Stimulated activated CD4-positive, alpha-beta T cell treated with anti-CD3 and anti-CD28 coated beads, Interleukin-2, amount 100 ng/mL, for 24 hours (primary cell): Measurements from ENCODE around the gene ANKRD65.
"Not testable (repeated sequence)": the region's sequence is repeated elsewhere in the genome, so short reads cannot be mapped to it uniquely, and the experiment has no call there.

Experiments used
- DNase-seq, 2 donors: peaks; one replicate each; pipeline ENCODE4 v3.0.0-alpha.2; 2020

The ANKRD65 gene

DNA sequence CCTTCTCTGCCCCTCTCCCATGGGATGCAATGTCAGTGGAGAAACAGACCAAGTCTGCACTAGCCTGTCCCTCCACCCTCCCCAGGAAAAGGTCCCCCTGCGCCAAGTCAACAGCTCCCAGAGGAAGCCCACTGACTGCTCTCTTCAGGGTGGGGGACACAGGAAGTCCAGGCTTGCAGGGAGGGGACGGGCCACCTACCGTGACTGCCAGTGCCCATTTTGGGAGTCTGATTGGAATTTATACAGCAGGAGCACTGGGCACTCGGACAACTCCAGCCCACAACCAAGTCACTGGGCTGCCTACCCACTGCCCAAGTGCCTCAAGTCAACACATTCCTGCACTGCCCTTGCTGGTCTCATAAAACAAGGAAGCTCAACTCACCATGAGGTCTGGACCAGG lies 28.1 kb downstream of the ANKRD65 start:
- DNase-seq = no peak

DNA sequence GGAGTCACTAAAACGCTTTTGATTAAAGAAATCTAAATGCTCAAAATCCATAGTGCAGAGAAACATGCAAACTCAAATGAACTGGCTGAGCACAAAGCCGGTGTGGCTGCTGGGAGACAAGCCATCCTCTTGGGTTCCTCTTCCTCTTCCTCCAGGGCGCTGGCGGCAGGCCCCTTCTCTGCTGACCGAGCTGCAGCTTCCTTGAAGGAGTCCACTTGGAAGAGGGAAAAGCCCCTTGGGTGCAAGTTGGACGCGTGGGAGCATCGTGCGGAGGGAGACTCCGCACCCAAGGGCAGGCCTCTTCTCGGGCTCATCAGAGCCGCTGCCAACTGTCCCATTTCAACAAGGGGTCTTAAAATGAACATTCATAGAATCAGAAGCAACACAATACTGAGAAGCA lies 29.9 kb downstream of the ANKRD65 start:
- DNase-seq = no peak

DNA sequence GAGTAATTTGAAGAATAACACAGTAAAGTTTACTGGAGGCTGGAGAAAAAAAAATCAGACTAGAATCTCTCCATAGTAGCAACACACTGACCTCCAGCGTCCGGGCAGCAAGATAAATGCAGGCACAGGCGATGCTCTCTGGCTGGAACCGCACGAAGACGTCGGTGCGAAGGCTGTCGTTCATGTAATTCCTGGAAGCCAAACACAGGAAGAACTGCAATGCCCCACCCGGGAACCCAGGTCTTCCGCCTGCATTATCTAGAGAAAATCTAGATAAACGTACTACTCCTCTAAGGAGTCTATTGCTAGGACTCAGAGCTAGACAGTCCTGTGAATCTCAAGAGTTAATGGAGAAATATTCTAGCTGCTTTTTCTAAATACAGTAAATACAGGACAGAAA lies 30.4 kb downstream of the ANKRD65 start:
- DNase-seq = no peak

DNA sequence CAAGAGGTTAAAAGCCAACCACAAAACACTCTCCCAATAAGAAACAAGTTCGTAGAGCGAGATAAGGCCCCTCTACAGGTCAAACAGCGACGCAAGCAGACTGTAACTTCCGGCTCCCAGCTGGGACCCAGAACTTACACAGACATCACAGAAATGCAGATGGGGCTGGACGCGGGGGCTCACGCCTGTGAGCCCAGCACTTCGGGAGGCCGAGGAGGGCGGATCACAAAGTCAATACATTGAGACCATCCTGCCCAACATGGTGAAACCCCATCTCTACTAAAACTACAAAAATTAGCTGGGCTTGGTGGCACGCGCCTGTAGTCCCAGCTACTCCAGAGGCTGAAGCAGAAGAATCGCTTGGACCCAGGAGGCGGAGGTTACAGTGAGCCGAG lies 33.0 kb downstream of the ANKRD65 start:
- DNase-seq = no peak

DNA sequence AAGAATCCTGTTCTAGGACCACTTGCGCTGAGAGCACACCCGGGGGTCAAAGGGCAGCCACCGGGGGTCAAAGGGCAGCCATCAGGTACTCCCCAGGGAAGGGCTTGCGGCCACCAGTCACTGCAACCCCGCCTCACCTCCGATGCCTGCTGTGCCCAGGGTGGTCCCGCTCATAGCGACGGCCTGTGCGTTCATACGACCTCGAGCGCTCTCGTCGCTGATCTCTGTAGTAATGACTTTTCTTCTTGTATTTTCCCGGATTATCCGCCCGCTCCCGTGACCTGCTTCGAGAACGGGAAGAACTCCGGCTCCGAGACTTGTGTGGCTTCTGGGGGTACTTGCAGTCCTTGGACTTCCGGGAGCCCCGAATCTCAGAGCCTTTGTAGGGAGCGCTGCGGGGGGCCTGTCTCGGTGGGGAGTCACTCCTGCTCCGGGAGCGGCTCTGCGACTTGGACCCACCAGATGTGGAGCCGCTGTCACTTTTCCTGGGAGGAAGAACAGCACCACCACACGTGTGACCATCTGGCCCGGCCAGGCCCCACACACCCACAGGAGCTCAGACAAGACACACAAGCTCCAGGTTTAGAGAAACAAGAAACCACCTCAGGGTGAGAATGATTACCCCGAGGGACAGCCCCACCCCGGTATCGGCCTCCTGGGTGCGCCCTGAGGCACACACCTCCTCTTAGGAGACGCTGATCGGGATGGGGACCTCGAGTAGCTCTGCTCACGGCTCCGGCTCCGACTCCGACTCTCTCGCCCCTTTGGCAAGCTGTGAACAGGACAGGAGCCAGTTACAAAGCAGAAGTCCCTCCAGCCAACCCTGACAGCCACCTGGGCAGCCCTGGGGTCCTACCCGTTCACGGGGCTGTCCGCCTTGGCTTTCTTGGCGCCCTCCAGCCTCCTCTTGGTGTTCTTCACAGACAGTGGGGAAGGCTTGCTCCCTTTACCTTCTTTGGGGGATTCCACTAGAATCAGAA lies 33.7 kb downstream of the ANKRD65 start:
- no peak for DNase-seq

DNA sequence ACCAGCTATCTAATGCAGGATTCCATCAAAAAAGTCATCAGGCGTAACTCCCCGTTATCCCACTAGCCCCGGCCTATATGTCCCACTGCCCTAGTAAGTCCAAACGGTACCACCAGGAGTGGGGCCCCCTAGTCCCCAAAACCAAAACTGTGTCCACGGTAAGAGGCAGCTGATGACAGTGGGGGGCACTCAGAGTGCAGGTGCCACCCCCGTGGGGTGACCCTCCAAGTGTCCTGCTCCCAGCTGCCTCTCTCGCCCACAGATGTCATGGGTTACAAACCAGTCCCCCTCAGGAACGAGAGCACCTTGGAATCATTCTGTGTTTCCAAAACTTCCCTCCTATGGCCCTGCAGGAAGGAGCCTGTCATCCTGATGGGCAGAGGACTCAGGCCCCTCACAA lies 35.1 kb downstream of the ANKRD65 start:
- no peak for DNase-seq

DNA sequence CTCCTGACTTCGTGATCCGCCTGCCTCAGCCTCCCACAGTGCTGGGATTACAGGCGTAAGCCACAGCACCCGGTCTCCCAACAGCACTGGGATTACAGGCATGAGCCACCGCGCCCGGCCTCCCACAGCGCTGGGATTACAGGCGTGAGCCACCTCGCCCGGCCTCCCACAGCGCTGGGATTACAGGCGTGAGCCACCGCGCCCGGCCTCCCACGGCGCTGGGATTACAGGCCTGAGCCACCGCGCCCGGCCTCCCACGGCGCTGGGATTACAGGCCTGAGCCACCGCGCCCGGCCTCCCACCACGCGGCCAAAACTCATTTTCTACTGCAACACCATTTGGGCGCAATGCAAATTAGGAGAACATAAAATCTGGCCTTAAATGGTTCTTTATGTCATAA lies 35.7 kb downstream of the ANKRD65 start:
- not testable (repeated sequence) for DNase-seq

DNA sequence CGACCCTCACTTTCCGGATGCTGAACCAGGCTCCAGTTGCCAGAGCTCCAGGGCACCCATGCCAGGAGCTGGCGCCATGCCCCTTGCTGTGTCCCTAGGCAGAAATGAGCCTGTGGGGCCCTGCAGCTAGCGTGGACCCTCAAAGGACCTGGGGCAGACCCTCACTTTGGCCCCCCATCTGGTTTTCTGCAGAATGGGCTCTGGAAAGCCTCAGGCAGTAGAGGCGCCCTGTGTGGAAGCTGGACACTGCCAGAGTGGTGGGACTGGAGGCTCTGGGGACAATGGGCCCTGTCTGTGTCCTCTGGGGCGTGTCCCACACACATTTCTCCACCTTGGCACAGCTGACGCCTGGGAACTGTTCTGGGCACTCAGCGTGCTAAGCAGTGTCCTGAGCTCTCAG lies 39.8 kb downstream of the ANKRD65 start:
- DNase-seq = no peak

DNA sequence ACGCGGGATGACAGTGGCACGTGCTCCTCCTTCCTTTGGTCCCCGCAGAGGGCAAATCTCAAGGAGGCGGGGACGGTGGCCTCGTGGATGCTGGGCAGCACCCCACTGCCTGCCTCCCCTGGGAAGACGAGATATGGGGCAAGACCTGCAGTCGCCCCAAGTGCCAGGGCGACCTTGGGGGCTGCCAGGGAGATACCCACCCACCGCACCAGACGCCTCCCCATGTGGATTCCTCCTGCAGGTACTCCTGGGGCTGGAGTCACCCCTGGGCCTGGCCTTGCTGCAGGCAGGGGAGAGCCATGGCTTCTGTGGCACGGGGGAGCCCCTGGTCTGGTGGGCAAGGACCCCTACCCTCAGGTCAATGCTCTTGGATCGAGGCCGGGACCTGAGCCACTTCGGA lies 40.2 kb downstream of the ANKRD65 start:
- no peak for DNase-seq

DNA sequence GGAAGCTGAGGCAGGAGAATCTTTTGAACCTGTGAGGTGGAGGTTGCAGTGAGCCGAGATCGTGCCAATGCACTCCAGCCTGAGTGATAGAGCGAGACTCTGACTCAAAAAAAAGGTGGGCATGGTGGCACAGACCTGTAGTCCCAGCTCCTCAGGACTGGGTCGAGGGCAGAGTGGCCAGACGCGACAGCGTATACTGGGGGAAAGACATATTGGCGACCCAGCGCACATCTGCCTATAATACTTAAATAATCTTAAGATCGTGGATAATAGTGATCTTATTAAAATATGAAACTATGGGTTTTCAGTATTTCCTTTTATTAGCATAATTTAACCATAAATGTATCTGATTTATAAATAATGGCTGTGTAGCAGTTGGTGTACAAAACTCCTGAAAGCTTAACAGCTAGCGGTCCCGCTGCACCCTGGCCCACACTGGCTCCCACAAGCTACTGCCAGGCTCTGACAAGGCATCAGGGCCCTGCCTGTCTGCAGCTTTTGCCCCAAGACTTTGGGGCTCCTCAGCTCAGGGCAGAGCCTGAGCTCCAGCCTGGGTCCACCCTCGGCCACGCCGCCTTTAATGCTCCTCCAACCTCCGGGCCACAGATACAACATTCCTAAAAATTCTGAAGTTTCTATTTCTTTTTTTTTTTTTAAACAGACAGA lies 43.4 kb downstream of the ANKRD65 start:
- no peak for DNase-seq

DNA sequence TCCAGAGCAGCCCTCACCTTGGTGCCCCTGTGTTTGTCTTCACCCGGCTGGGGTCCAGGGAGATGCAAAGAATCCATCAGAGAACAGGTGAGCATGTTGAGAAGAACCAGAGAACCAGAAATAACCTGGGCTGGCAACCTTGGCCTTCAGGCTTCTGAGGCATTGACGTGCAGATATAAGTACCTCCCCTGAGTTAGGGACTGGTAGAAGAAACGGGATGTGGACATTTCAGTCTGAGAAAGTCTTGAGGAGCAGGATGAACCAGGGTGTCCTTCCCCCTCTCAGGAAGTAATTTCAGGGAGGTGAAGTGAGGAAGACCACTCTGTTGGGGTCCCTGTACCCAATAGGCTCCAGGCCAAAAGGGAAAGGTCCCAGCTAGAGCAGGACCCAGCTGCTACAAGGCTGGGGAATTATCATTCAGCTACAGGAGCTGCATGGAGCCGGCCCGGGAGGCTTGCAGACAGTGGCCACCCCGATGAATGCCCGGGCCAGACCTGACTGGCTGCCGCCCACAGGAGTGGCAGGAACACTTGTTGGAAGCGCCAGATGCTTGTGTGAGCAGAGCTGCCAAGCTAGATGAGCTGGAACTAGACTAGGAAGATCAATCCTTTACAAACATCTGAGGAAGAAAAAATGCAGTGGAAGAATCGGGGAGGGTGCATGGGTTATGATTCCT lies 44.4 kb downstream of the ANKRD65 start:
- no peak for DNase-seq

DNA sequence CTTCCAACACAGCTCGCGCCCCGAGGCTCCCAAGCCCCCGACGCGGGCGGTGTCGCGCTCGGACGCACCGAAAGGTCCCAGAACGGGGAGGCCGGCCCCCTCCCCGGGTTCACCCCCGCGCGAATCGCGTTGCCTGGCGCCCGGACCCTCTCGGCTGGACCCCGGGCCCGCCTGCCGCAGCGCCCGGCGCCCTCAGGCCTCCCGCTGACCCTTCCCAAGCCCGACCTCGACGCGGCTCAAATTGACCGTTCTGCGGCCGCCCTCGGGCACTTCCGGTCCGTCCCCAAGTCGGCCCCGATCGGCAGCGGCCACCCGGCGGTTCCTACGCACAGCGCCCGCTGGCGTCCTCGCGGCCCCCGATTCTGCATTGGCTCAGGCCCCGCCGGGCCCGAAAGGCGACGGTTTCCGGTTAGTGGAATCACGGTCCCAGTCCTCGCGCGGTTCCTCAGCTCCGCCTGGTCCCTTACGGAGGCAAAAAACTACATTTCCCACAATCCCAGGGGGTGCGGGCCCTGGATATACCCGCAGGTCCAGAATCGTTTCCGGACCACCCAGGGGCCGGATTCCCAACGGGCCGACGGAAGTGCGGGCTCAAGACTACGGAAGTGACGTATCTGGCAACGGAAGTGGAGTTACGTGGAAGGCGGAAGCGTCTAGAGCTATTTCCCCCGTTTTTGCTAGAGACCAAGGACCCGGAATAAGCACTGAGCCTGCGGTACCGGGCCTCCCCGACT lies 46.0 kb downstream of the ANKRD65 start, which contains the start of gene AURKAIP1:
TSS of gene AURKAIP1 (minus strand) at position 279 of the 734 bp plus-strand sequence. CDS start 451 bp downstream, outside the sequence.
- DNase-seq = peak; percentile 94 to 96

DNA sequence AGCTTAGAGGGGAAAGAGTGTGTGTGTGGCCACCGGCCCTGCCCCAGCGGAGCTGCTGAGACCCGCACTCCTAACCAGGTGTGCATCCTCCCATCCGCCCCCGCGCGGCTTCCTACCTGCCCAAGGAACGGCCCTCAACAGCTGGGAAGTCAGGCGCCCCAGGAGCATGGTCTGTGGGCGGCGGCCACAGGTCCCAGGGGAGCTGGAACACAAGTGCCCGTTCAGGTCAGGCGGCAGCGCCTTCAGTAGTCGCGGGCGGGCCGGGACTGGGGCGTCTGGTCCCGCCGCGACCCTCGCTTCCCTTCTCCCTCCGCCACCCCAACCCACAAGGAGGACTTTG lies 46.5 kb downstream of the ANKRD65 start:
- no peak for DNase-seq

DNA sequence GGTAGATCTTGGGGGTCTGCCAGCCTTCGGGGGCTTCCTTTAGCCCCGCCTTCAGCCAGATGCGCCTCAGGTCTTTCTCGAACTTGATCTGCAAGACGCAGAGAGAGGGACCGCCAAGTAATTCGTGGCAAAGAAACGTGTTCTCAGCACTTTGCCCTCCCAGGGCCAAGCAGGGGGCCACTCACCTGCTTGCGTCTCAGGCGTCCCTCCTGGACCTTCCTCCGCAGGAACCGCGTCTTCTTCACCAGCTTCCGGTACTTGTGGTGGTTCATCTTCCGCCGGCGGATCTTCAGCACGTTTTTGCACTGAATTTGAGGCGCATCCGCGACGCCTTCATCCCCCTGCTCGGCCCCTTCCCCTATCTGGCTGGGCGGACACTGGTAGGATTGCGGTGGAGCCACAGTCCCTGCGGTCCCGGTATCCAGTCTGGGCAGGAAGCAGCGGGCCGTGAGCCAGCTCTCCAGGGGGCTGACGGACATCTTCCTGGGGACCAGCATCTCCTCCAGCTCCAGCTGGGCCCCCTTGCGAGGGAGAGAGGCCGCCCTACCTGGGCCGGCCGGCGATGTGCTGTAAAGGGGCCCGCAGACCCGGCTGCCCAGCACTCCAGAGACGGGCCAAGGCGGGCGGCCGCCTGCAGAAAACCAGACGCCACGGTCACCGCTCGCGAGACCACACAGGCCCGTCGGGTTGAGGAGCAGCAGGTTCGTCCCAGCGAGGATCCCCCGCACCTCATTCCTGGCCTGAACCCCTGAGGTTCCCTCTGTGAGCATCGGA lies 47.1 kb downstream of the ANKRD65 start:
- no peak for DNase-seq

DNA sequence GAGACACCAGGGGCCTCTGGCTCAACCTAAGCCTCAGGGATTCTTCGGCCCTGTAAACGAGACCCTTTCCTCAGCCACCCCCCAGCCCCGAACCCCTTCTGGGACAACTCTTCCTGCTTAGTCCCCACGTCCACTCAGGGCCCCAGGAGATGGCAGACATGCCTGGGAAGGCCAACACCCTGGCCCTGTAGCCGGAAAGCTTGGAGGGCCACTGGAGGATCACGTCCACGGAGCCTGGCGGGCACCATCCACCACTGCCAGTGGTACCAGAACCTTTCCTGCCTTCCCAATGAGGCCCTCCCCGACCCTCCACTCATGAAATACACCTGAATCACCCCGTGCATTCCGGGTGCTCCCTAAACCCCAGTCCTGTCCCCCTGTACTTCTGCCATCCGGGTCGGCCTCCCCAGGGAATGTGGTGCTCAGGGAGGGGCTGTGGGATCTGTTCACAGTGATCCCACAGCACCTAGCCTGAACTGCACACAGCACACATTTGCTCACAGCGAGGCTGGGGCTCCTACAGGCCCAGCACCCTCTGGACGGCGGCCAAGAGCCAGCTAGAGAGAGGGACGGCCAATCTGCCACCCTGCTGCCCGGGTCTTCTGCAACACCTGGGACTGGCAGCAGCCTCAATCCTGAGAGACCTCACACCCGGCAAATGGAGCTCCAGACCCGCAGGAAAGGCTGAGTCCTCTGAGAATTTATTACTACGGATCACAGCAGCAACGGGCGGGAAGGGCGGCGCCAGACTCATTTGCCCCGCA lies 47.8 kb downstream of the ANKRD65 start:
- no peak for DNase-seq

DNA sequence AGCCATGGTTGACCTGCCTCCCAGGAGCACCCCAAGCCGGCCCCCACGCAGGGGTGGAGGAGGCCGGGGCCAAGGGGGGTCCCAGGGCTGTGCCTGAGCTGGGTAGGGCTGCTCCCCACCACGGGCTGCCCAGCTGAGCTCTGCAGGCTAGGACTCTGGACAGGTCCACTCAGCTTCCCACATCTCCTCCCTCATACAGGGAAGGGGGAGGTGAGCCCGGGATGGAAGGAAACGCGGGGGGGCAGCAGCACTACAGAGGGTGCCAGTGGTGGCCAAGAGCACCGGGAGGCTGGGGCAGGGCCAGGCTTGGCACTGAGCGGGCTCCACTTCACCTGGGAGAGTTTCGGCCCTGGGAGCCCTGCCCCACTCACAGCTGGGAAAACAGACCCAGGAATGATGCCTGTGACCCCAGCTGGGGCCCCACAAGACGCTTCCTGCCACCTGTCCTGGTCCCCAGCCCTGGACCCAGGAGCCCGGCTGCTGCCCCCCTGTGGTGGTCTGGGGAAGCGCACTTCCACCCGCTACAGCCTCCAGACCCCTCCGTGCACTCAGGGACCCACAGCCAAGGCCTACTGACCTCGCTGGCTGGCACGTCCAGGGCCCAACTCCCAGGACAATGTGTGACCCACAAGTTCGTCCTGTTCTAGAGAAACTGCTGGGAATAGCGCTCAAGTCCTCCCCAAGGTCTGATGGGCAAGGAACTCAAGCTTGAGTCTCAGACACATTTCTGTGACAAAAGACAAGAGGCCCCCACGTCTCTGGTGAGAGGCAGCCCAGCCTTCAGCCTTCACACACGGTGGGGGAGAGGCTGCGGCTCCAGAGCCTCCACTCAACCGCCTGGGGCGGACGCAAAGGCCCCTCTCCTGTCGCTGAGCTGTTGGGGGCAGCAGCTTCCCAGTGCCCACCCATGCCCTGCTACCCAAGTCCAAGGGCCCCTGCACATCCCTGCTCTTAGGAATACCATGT lies 49.0 kb downstream of the ANKRD65 start:
- DNase-seq = peak; percentile 85 to 86

DNA sequence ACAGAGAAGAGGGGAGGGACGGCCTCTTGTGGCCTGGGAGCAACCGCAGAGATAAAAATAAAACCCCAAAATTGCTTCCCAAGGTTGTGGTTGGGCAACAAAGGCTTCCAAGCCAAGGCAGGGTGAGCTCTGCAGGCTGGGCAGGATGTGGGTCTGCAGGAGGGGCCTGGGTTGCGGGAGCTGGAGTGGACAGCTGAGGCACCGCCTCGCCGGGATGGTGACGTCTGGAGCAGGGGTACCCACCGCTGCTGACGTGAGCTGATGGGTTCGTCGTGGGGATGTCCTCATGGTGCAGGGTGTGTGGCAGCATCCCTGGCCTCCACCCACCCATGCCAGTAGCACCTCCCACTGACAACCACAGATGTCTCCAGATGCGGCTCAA lies 49.7 kb downstream of the ANKRD65 start:
- no peak for DNase-seq

DNA sequence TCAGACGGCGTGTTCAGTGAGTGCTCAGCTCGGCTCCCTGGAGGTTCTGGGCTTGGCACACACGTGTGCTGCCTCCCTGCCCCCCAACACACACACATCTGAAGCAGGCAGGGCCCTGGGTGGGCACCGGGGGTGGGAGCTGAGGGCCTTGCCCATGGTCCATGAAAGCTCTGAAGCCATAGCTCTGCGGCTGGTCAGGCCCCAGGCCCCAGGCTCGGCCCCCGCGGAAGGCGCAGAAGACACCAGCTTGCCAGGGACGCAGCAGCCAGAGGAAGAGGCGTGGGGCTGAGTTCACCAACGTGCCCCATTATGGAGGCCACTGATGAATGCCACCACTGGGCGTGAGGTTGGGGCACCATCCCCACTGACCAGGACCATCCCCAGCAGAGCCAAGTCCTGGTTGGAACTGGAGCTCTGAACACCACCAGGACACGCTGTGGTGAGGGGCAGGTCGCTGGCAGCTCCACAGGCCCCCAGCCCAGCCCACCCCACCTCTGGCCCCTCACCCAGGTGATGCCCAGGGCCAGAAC lies 50.2 kb downstream of the ANKRD65 start:
- no peak for DNase-seq

DNA sequence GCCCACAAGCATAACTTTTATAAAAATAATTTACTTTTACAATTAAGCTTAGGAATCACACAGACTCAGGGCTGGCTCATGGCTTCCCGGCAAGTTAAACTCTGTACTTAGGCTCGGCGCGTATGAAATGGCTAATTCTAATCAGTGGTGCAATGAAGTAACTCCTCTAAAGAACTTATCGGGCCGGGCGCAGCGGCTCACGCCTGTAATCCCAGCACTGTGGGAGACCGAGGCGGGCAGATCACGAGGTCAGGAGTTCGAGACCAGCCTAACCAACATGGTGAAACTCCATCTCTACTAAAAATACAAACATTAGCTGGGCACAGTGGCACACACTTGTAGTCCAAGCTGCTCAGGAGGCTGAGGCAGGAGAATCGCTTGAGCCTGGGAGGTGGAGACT lies 51.0 kb downstream of the ANKRD65 start:
- not testable (repeated sequence) for DNase-seq
